Measurements from ENCODE around the gene GOLGA6L10. TPM values are rescaled to one million over a fixed set of nuclear protein-coding genes. Genes with fewer than 3 reads are reported as not detected.
"Not testable (repeated sequence)": the region's sequence is repeated elsewhere in the genome, so short reads cannot be mapped to it uniquely, and the experiment has no call there.

The GOLGA6L10 gene
- total and polyA plus RNA-seq, 4 donors, result 0.15 to 0.67 (median 0.37) TPM

DNA sequence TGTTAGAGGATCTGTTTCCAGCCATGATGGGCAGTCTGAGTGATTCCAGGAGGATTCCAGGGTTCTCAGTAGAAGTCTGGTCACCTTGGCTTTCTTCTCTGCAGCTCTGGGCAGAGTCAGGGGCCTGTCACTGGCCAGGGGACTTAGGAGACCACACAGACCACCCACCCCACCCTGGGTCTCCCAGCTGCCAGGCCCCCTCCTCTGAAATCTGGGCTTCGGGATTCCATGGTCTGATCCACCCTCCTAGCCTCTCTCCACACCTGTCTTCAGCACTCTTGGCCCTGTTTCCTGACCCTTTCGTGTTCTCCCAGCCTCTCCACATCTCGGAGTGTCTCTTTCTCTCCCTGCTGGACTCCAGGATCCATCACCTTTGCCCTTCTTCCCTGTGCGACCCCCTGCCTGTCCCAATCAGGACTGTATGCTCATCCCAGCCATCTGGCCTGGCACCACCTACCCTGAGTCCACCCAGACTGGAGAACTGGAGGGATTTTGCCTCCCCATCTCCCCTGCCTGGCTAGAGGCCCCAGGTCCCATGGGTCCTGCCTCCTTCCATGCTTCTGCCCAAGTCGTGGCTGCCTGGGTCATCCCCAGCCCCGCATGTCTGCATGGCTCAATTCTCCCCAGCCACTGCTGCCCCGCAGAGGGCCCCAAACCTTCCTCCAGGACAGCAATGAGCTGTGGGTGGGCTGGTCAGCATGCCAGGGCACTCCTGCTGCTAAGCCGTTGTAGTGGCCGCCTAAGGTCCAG, 34.3 kb downstream of the GOLGA6L10 start:
- DNase-seq (ENCODE audit: low spot score), result no peak
- no peaks in the 10 kb centered on the region for H3K36me3 ChIP-seq (ENCODE audit: control insufficient read depth in 4 of 4, insufficient read depth in 3 of 4, low read depth in 1 of 4, low read length in 3 of 4)
- H3K9ac ChIP-seq (ENCODE audit: low read depth in 1 of 2, low read length in 2 of 2), result no peak overlapping the region
- no peaks in the 10 kb centered on the region for H3K27me3 ChIP-seq (ENCODE audit: control insufficient read depth in 4 of 4, insufficient read depth in 4 of 4, low read length in 3 of 4)
- no peak overlapping the region for H3K27ac ChIP-seq (ENCODE audit: low read depth in 1 of 2, low read length in 2 of 2)
- no peaks in the 10 kb centered on the region for H3K9me3 ChIP-seq (ENCODE audit: control insufficient read depth in 4 of 4, low read length in 3 of 4)
- TF ChIP-seq, protein P1, sequence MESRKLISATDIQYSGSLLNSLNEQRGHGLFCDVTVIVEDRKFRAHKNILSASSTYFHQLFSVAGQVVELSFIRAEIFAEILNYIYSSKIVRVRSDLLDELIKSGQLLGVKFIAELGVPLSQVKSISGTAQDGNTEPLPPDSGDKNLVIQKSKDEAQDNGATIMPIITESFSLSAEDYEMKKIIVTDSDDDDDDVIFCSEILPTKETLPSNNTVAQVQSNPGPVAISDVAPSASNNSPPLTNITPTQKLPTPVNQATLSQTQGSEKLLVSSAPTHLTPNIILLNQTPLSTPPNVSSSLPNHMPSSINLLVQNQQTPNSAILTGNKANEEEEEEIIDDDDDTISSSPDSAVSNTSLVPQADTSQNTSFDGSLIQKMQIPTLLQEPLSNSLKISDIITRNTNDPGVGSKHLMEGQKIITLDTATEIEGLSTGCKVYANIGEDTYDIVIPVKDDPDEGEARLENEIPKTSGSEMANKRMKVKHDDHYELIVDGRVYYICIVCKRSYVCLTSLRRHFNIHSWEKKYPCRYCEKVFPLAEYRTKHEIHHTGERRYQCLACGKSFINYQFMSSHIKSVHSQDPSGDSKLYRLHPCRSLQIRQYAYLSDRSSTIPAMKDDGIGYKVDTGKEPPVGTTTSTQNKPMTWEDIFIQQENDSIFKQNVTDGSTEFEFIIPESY (IDR thresholded peaks at IDR 0.05), result no peak
- TF ChIP-seq YY1 (IDR thresholded peaks at IDR 0.05), result no peak
- TF ChIP-seq, protein P2, sequence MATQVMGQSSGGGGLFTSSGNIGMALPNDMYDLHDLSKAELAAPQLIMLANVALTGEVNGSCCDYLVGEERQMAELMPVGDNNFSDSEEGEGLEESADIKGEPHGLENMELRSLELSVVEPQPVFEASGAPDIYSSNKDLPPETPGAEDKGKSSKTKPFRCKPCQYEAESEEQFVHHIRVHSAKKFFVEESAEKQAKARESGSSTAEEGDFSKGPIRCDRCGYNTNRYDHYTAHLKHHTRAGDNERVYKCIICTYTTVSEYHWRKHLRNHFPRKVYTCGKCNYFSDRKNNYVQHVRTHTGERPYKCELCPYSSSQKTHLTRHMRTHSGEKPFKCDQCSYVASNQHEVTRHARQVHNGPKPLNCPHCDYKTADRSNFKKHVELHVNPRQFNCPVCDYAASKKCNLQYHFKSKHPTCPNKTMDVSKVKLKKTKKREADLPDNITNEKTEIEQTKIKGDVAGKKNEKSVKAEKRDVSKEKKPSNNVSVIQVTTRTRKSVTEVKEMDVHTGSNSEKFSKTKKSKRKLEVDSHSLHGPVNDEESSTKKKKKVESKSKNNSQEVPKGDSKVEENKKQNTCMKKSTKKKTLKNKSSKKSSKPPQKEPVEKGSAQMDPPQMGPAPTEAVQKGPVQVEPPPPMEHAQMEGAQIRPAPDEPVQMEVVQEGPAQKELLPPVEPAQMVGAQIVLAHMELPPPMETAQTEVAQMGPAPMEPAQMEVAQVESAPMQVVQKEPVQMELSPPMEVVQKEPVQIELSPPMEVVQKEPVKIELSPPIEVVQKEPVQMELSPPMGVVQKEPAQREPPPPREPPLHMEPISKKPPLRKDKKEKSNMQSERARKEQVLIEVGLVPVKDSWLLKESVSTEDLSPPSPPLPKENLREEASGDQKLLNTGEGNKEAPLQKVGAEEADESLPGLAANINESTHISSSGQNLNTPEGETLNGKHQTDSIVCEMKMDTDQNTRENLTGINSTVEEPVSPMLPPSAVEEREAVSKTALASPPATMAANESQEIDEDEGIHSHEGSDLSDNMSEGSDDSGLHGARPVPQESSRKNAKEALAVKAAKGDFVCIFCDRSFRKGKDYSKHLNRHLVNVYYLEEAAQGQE (IDR thresholded peaks at IDR 0.05), result no peak
- no peak for TF ChIP-seq GABPA (IDR thresholded peaks at IDR 0.05 in 1 of 2, conservative IDR thresholded peaks at IDR 0.05 in 1 of 2)
- no peaks in the 10 kb centered on the region for H3K4me1 ChIP-seq (ENCODE audit: control insufficient read depth in 4 of 4, insufficient read depth in 4 of 4, low read length in 3 of 4)
- 85% methylated on average over 9 of the region's 9 CpGs for WGBS
- H3K4me3 ChIP-seq (ENCODE audit: low read depth in 1 of 3, low read length in 3 of 3), result no peak overlapping the region

DNA sequence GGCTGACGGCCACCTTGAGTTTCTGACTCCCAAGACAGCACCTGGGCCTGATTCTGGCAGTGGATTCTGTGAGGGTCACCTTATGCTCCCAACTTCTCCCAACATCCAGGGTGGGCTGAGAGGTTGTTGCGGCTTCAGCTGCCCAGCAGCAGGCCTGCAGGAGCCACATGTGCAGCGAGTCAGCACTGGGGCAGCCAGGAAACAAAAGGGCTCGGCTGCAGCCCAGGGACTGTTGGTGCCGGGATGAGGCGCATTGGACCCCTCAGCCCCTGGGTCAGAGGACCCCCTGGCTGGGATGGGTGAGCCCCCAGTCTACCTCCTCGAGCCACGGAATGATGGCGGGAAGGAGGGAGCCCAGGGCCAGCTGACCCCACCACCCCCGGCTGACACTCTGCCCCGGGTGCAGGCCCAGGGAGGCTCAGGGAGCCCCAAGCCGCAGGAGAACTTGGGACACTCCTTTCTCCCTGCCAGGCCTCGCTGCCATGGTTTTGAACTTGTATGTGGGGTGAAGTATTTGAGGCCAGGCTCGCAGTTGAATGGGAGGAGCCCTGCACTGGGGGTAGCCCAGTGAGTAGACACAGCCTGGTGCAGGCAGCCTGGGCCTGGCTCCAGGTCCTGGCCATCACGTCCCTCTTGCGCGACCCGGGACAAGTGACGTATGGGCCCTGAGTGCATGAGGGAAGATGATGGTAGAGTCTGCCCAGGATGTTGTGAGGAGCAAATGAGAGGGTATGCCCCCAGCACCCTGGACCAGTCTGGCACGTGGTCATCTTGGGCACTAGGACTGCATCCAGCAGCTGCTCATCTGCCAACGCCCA, 35.1 kb downstream of the GOLGA6L10 start:
- DNase-seq (ENCODE audit: low spot score); H3K36me3 ChIP-seq (ENCODE audit: control insufficient read depth in 4 of 4, insufficient read depth in 3 of 4, low read depth in 1 of 4, low read length in 3 of 4); H3K4me3 ChIP-seq (ENCODE audit: low read depth in 1 of 3, low read length in 3 of 3); H3K27ac ChIP-seq (ENCODE audit: low read depth in 1 of 2, low read length in 2 of 2); H3K9ac ChIP-seq (ENCODE audit: low read depth in 1 of 2, low read length in 2 of 2); H3K9me3 ChIP-seq (ENCODE audit: control insufficient read depth in 4 of 4, low read length in 3 of 4); H3K4me1 ChIP-seq (ENCODE audit: control insufficient read depth in 4 of 4, insufficient read depth in 4 of 4, low read length in 3 of 4); H3K27me3 ChIP-seq (ENCODE audit: control insufficient read depth in 4 of 4, insufficient read depth in 4 of 4, low read length in 3 of 4): not testable (repeated sequence)
- 93% methylated on average over 21 of the region's 21 CpGs for WGBS

DNA sequence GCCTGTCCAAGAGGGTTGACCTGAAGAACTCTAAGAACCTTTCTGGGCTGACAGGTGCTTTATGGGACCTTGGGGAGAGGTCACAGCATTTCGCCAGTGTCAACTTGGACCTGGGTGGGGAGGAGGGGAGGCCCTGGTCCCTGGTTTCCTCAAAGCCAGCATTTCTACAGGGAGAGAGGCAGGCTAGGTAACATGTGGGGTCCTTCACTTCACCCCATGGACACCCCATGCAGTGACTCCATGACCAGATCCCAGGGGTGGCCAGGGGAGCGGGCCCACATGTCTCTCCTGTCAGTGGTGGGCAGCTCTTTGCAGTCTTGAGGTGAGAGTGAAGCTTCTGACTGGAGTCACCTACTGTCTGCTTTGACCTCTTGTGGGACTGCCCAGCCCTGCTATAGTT, 35.8 kb downstream of the GOLGA6L10 start:
- no peak for DNase-seq (ENCODE audit: low spot score)
- H3K4me3 ChIP-seq (ENCODE audit: low read depth in 1 of 3, low read length in 3 of 3), result no peak overlapping the region
- H3K9ac ChIP-seq (ENCODE audit: low read depth in 1 of 2, low read length in 2 of 2), result no peak overlapping the region
- H3K27ac ChIP-seq (ENCODE audit: low read depth in 1 of 2, low read length in 2 of 2), result no peak overlapping the region
- H3K36me3 ChIP-seq (ENCODE audit: control insufficient read depth in 4 of 4, insufficient read depth in 3 of 4, low read depth in 1 of 4, low read length in 3 of 4), result no peaks in the 10 kb centered on the region
- WGBS, result 98% methylated on average over 2 of the region's 2 CpGs
- H3K9me3 ChIP-seq (ENCODE audit: control insufficient read depth in 4 of 4, low read length in 3 of 4), result no peaks in the 10 kb centered on the region
- no peaks in the 10 kb centered on the region for H3K4me1 ChIP-seq (ENCODE audit: control insufficient read depth in 4 of 4, insufficient read depth in 4 of 4, low read length in 3 of 4)
- no peaks in the 10 kb centered on the region for H3K27me3 ChIP-seq (ENCODE audit: control insufficient read depth in 4 of 4, insufficient read depth in 4 of 4, low read length in 3 of 4)
- TF ChIP-seq, protein P1 (IDR thresholded peaks at IDR 0.05), result no peak
- TF ChIP-seq SP1 (IDR thresholded peaks at IDR 0.05) (no peak), EGR1 (IDR thresholded peaks at IDR 0.05; ENCODE audit: low read depth in 2 of 2) (no peak), RXRA (IDR thresholded peaks at IDR 0.05) (no peak), JUND (IDR thresholded peaks at IDR 0.05) (no peak), YY1 (IDR thresholded peaks at IDR 0.05) (no peak), NR2F2 (IDR thresholded peaks at IDR 0.05) (no peak), RAD21 (IDR thresholded peaks at IDR 0.05) (no peak), TAF1 (conservative IDR thresholded peaks at IDR 0.05) (no peak), GABPA (IDR thresholded peaks at IDR 0.05 in 1 of 2, conservative IDR thresholded peaks at IDR 0.05 in 1 of 2) (no peak)
- TF ChIP-seq, protein P3, sequence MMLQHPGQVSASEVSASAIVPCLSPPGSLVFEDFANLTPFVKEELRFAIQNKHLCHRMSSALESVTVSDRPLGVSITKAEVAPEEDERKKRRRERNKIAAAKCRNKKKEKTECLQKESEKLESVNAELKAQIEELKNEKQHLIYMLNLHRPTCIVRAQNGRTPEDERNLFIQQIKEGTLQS (IDR thresholded peaks at IDR 0.05), result no peak
- TF ChIP-seq, protein P4, sequence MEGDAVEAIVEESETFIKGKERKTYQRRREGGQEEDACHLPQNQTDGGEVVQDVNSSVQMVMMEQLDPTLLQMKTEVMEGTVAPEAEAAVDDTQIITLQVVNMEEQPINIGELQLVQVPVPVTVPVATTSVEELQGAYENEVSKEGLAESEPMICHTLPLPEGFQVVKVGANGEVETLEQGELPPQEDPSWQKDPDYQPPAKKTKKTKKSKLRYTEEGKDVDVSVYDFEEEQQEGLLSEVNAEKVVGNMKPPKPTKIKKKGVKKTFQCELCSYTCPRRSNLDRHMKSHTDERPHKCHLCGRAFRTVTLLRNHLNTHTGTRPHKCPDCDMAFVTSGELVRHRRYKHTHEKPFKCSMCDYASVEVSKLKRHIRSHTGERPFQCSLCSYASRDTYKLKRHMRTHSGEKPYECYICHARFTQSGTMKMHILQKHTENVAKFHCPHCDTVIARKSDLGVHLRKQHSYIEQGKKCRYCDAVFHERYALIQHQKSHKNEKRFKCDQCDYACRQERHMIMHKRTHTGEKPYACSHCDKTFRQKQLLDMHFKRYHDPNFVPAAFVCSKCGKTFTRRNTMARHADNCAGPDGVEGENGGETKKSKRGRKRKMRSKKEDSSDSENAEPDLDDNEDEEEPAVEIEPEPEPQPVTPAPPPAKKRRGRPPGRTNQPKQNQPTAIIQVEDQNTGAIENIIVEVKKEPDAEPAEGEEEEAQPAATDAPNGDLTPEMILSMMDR (IDR thresholded peaks at IDR 0.05; ENCODE audit: low read depth, low read length, missing input control), result no peak
